Testis (tissue), 3 donors: Measurements from ENCODE around the gene MOSMO. TPM values are rescaled to one million over a fixed set of nuclear protein-coding genes. Genes with fewer than 3 reads are reported as not detected.

ENCODE experiments used
- DNase-seq: peaks from one replicate; pipeline ENCODE4 v3.0.0-alpha.2; 2019
- H3K27ac ChIP-seq, 2 donors: fragments of 200-600 bp; sonication (generic); one replicate each; pipeline ENCODE4 v1.5.1; 2019
- H3K27me3 ChIP-seq: fragments of 200-600 bp; sonication (generic); one replicate; pipeline ENCODE4 v1.5.1; 2019
- H3K36me3 ChIP-seq: fragments of 200-600 bp; sonication (generic); one replicate; pipeline ENCODE4 v1.5.1; 2017; ENCODE audit warnings: low read depth; ENCODE audit errors: missing control alignments
- H3K4me1 ChIP-seq: fragments of 200-600 bp; sonication (generic); one replicate; pipeline ENCODE4 v1.5.1; 2019
- H3K4me3 ChIP-seq, 2 donors: fragments of 200-600 bp; sonication (generic); one replicate each; pipeline ENCODE4 v1.5.1; 2017 to 2019
- H3K9me3 ChIP-seq: fragments of 200-600 bp; sonication (generic); one replicate; pipeline ENCODE4 v1.5.1; 2017
- POLR2A ChIP-seq: fragments of 450-650 bp; IDR thresholded peaks from one replicate; pipeline ENCODE4 v1.6.1; 2017; ENCODE audit warnings: antibody characterized with exemption, mild to moderate bottlenecking, moderate library complexity
- WGBS, 2 donors: methylation state at CpG; one replicate each; pipeline ENCODE4 v1.1.5; 2018; 5-methylcytosine and 5-hydroxymethylcytosine counted together
- intact Hi-C: fragments of 100-400 bp; cut with DNase I; formaldehyde crosslinking; loops from one replicate; pipeline ENCODE4 v1.15.1; 2023; ENCODE audit warnings: low total_unique reads
- polyA plus RNA-seq: library from polyadenylated mRNA; stranded (reverse); fragments of 350-450 nt; fragmentation: Illumina TruSeq; extraction: RNeasy Lipid Tissue Mini Kit (QIAGEN cat#74804); gene quantifications from one replicate; pipeline ENCODE4 v1.2.3, GENCODE V29; 2014; ENCODE audit warnings: low read depth, low replicate concordance; ENCODE audit not compliant: insufficient read depth
- total RNA-seq, 2 donors: library from RNA; depleted of rRNA; stranded (reverse); fragments of >200 nt; gene quantifications; one replicate each; pipeline ENCODE4 v1.2.3, GENCODE V29; 2016
- TF ChIP-seq, protein P1 (sequence below), 3 experiments: fragments of 450-650 bp in 2 of 3; fragments of 200-600 bp in 1 of 3; sonication (generic) in 1 of 3; IDR thresholded peaks; one replicate each; pipeline ENCODE4 v1.5.1; 2016 to 2019; ENCODE audit warnings: antibody characterized with exemption in 3 of 3, mild to moderate bottlenecking in 2 of 3, moderate library complexity in 1 of 3

MOSMO gene
- total and polyA plus RNA-seq, 3 donors from 2014 or later: 17.4 to 36.8 (median 33.4) TPM

DNA sequence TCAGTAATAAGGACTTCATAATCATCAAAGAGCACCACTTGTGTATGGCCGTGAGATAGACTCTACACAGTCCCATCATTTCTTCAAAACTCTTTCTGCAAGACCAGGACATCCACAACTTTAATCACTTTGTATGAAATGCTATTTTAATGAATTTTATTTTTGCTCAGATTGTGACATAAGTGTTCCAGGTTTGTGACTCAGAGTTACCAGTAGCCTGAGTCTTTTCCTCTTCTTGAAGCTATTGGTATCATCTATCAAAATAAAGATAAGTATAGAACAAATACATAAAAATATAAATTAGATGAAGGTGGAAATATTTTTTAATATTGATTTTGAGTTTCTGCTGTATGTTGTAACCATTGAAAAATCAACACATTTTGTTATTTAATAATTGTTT lies 67.9 kb downstream of the MOSMO start:
- TF ChIP-seq, protein P1, sequence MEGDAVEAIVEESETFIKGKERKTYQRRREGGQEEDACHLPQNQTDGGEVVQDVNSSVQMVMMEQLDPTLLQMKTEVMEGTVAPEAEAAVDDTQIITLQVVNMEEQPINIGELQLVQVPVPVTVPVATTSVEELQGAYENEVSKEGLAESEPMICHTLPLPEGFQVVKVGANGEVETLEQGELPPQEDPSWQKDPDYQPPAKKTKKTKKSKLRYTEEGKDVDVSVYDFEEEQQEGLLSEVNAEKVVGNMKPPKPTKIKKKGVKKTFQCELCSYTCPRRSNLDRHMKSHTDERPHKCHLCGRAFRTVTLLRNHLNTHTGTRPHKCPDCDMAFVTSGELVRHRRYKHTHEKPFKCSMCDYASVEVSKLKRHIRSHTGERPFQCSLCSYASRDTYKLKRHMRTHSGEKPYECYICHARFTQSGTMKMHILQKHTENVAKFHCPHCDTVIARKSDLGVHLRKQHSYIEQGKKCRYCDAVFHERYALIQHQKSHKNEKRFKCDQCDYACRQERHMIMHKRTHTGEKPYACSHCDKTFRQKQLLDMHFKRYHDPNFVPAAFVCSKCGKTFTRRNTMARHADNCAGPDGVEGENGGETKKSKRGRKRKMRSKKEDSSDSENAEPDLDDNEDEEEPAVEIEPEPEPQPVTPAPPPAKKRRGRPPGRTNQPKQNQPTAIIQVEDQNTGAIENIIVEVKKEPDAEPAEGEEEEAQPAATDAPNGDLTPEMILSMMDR (IDR thresholded peaks at IDR 0.05): no peak
- TF ChIP-seq POLR2A: no peak
- 93 to 94% methylated on average over 1 of the region's 1 CpG for WGBS, 2 donors
- Histone ChIP-seq H3K4me1 (peaks cover 21% of the 10 kb centered on the region), H3K9me3 (no peaks in the 10 kb centered on the region), H3K36me3 (no peaks in the 10 kb centered on the region), H3K4me3 (no peak overlapping the region), H3K27me3 (no peaks in the 10 kb centered on the region), H3K27ac (no peak overlapping the region)
- intact Hi-C loops: loop anchor here (10.0 kb wide), 1 partner anchor 81 kb away; no protein-coding TSS in a partner anchor
- DNase-seq: no peak

DNA sequence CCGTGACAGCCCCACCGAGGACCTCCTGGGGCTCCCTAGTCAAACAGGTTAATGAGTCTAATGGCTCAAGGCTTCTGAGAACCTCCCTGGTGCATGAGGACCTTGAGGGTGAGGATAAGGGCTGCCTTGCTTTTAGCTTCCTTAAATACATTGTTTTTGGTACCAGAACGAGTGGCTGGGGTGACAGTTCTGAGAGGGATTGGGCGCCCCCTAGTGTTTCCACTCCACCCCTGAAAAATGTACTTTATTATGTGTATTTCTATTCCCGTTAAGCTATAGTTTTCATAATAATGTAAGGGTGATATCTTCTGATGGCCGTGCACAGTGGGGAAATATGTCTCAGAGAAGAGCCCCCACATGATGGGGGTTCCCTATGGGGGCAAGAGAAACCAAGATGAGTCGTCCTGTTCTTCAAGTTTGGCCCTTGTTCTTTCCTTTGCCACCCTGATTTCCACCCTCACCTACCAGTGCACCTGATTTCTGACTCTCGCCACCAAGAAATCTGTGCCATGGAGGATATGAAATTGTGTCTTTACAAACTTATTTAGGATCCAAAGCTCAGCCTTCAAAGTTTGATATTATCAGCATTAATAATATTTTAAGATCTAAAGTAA lies 69.9 kb downstream of the MOSMO start:
- Histone ChIP-seq H3K36me3 (no peaks in the 10 kb centered on the region), H3K27me3 (no peaks in the 10 kb centered on the region), H3K4me1 (peaks cover 16% of the 10 kb centered on the region), H3K9me3 (no peaks in the 10 kb centered on the region), H3K4me3 (no peak overlapping the region), H3K27ac (no peak overlapping the region)
- no peak for TF ChIP-seq POLR2A
- TF ChIP-seq, protein P1 (IDR thresholded peaks at IDR 0.05): peak; percentile 66 to 87 (median 68)
- peak; percentile 78 for DNase-seq
- intact Hi-C loops: loop anchor here (10.0 kb wide), 1 partner anchor 83 kb away; no protein-coding TSS in a partner anchor
- WGBS, 2 donors: 48 to 53% methylated on average over 8 of the region's 8 CpGs

DNA sequence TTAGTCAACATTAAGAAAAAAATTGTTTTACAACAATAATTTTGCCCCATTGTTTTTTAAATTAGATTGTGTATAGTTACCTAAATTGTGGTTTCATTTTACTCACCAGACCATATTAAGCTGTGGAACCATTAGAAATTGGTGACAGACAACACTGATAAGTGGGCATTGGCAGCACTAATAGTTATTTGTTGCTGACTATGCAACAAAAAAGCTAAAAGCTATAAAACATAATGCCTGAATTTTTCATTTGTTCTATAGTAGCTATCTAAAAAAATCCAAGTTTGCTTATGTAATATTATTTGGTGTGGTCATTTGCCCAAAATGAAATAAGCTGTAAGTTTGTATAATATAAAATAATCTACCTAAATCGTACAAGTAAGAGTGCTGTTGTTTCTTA lies 70.7 kb downstream of the MOSMO start:
- Histone ChIP-seq H3K4me1 (peaks cover 9% of the 10 kb centered on the region), H3K27ac (no peak overlapping the region), H3K27me3 (no peaks in the 10 kb centered on the region), H3K4me3 (no peak overlapping the region), H3K36me3 (no peaks in the 10 kb centered on the region), H3K9me3 (no peaks in the 10 kb centered on the region)
- intact Hi-C loops: loop anchor here (10.0 kb wide), 1 partner anchor 84 kb away; no protein-coding TSS in a partner anchor
- WGBS, 2 donors: 77 to 84% methylated on average over 1 of the region's 1 CpG
- TF ChIP-seq, protein P1 (IDR thresholded peaks at IDR 0.05): no peak
- TF ChIP-seq POLR2A: no peak
- DNase-seq: no peak

DNA sequence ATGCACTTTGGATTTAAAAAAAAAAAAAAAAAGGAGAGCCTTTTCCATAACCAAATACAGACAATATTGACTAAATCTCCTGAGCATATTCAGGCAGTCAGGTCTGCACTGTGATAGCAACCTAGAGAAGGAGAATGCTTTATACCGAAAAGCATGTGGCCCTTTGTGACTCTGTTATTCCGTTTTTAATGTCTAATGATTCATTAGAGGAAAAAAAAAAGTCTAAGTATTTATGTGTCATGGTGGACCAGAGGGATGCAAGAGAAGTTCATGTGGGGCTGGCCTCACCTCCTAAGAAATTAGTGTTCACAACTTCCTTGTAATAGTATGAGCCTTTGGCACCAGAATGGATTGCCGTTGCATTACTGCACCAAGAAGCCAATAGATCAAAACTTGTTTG lies 73.1 kb downstream of the MOSMO start:
- no peaks in the 10 kb centered on the region for H3K27me3 ChIP-seq
- no peak overlapping the region for H3K4me3 ChIP-seq
- intact Hi-C loops: no loop called here
- H3K36me3 ChIP-seq: no peaks in the 10 kb centered on the region
- no peak for DNase-seq
- TF ChIP-seq POLR2A: no peak
- TF ChIP-seq, protein P1 (IDR thresholded peaks at IDR 0.05): no peak
- no peak overlapping the region for H3K27ac ChIP-seq
- no peaks in the 10 kb centered on the region for H3K4me1 ChIP-seq
- WGBS, 2 donors: 87 to 91% methylated on average over 3 of the region's 3 CpGs
- no peaks in the 10 kb centered on the region for H3K9me3 ChIP-seq

DNA sequence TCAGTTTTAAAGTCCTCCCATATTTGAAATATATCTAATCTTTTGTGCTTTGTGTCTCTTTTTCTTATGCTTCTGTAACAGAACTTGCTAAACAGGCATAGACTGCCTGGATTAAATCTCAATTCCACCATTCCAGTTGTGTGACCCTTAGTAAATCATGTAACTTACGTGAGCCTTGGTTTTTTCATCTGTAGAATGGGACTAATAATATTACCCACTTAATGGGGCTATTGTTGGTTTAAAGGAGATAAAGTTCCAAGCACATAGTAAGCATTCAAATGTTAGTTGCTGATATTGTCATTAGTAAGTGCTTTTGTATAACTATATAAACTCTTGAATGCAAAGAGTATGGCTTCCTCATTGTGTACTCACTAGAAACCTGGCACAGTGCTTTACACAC lies 78.5 kb downstream of the MOSMO start:
- intact Hi-C loops: no loop called here

More for the DNA sequence above, 78.5 kb downstream of the MOSMO start:
- Histone ChIP-seq H3K4me3 (no peak overlapping the region), H3K27me3 (no peaks in the 10 kb centered on the region), H3K4me1 (no peaks in the 10 kb centered on the region), H3K27ac (no peak overlapping the region), H3K9me3 (no peaks in the 10 kb centered on the region), H3K36me3 (no peaks in the 10 kb centered on the region)
- TF ChIP-seq, protein P1 (IDR thresholded peaks at IDR 0.05): no peak
- TF ChIP-seq POLR2A: no peak
- DNase-seq: no peak
- 95% methylated on average over 1 of the region's 1 CpG for WGBS, 2 donors
